GM21723 (cell line): Measurements from ENCODE around the gene LARP4.
"Not testable (repeated sequence)": the region's sequence is repeated elsewhere in the genome, so short reads cannot be mapped to it uniquely, and the experiment has no call there.

Experiments
- ATAC-seq: cut with Tn5 transposase; IDR thresholded peaks from one replicate; pipeline ENCODE4 v1.9.1; 2021; ENCODE audit warnings: mild to moderate bottlenecking, moderate library complexity; ENCODE audit not compliant: unreplicated experiment

LARP4 gene

DNA sequence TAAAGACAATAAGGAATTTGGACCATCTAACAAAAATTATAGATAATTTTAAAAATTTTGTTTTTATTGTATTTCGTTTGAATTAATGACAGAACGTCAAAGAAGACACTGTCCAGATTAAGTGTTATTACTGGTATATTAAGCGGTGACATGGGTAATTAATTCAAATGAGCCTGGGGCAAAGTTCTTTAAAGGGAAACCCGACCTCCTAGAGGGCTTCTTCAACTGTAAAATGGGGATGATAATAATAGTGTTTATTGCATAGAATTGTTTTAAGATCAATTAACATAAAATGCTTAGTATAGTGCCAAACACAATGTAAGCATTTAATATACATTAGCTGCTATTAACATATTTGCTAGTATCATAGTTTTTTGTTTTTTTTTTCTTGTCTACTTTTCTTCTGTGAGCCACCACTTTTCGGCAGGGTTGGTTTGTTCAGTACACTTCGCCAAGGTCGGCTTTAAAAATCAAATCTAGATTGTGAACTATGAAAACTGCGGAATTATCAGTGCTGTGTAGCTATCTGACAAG lies 514 bp upstream of the LARP4 start:
- ATAC-seq: no peak

DNA sequence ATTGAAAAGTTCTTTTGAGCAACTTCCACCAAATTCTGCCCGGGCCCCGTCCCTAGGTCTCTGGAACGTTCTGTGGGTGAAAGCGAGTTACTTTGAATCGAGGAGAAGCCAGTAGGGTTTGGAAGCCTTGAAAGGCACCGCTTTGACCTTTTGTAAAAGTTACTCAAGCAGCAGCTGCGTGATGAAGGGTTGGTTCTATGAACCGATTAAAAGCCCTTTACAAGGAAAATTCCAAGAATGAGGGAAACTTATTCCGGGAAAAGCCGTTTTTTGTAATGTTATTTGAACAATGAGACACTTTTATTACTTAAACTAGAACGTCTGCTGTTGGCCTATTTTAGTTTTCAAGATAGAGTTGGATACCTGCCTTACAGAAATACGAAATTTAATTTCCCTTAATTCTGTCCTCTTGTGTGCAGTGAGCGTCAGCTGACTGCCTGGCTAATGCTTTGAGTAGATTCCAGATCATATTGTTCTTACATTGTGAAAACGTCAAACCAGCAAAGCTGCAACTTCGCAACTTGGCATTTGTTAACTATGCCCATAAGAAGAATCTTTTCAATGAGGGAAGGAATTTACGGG lies 906 bp downstream of the LARP4 start:
- no peak for ATAC-seq

DNA sequence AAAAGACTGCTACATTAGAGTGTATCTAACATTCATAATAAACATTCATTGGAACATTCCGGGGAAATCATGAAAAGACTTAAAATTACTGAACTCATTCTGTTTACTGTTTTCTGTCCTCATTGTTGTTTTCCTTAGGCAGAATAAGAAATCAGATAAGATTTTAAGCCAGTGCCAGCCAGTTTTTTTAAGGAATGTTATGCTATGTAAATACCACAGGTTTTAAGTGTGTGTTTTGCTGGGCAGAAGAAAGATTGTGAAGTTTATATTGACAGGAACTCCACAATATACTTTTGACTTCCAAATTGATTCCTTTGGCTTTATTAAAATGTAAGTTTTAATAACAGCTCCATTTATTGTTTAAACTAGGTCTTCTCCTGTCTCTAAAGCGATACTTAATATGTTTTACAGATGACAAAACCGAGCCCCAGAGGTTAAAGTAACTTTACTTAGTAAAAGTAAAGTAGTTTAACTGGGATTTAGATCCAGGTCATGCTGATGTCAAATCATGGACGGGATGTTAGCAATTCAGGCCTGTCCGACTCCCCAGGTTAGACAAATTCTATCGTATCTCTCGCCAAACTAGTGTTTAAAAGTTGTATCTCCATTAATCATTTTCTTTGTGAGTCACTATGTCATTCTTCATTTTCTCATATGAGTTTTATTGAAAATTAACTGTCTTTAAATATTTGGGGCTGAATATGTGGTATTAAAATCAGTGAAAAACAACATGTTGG lies 1.7 kb downstream of the LARP4 start:
- no peak for ATAC-seq

DNA sequence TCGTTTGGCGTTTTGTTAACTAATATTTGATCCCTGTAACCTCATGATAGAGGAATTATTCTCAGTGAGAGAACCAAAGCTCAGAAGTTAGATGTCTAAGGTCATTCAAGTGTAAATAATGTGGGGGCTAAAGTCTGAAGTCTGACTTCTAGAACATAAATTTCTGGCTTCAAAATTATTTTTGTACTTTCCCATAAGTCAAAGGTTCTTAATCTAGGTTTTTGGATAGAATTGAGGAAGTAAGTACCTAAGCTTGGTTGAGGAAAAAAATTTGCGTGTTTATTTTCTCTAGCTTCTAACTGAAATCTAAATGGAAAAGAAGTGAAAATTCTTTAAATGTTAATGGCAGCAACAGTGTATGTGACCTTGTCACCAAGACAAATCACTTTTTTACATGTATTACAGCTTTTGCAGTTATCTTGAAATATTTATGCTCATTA lies 2.3 kb downstream of the LARP4 start:
- no peak for ATAC-seq

DNA sequence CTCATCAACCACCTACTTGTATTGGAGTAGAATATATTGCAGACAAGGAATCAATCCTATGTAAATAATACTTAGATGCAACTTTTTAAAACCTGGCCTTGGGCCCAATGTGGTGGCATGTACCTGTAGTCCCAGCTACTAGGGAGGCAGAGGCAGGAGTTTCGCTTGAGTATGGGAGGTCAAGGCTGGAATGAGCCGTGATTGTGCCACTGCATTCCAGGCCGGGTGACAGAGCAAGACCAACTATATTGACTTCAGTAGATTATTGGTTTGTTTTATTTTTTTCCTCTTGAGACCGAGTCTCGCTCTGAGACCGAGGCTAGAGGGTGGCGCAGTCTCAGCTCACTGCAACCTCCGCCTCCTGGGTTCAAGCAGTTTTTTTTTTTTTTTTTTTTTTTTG lies 3.6 kb downstream of the LARP4 start:
- no peak for ATAC-seq

DNA sequence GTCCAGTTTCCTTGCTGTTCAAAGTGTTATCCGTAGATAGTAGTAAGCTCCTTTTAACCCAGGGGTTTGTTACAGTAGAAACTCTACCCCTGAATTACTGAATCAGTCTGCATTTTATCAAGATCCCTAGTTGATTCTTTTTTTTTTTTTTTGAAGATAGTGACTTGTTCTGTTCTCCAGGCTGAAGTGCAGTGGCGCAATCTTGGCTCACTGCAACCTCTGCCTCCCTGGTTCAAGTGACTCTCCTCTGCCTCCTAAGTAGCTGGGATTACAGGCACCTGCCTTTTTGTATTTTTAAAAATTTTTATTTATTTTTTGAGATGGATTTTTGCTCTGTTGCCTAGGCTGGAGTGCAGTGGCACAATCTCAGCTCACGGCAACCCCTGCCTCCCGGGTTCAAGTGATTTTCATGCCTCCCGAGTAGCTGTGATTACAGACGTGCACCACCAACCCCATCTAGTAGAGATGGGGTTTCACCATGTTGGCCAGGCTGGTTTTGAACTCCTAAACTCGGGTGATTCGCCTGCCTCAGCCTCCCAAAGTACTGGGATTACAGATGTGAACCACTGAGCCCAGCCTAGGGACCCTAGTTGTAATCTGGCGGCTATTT lies 10.5 kb downstream of the LARP4 start:
- no peak for ATAC-seq

DNA sequence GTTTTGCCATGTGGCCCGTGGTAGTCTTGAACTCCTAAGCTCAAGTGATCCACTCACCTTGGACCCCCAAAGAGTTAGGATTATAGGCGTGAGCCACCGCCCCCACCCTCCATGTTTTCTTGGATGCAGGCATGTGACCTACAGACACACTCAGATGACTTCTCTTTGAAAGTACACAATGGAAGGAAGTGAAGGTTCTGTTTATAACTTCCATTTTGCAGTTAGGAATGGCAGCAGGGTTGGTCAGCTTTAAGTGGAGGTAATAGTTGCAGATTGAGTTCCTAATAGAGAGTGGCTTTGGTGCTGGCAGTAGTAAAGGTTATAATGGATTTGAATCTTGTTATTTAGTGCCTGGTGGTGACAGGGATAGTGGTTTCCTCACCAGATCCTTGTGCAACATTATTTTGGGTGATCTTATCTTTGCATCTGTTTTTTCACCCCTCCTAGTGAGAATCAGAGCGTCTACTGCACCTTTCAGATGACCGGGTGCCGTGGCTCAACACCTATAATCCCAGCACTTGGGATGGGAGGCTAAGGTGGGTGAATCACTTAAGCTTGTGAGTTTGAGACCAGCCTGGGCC lies 15.3 kb downstream of the LARP4 start:
- no peak for ATAC-seq

DNA sequence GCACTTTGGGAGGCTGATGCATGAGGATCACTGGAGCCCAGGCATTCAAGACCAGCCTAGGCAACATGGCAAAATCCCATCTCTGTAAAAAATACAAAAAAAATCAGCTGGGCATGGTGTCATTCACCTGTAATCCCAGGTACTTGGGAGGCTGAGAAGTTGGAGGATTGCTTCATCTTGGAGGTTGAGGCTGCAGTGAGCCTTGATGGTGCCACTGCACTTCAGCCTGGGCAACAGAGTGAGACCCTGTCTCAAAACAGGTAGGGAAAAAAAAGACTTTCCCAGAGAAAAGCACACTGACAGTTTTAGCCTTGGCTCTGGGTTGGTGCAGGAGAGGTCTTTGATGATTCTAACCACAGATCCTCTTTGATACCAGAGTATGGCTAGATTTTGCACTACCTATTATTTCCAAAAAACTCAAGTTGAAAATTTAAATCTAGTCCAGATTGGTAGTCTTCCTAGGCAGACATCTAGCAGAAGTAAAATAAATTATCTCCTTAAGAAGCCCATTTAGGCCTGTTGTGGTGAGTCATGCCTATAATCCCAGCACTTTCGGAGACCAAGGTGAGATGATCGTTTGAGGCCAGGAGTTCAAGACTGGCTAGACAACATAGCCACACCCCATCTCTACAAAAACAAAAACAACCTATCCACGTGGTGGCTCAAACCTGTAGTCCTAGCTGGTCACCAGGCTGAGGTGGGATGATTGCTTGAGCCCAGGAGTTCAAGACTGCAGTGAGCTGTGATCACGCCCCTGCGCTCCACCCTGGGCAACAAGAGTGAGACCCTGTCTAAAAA lies 18.6 kb downstream of the LARP4 start:
- ATAC-seq: no peak

DNA sequence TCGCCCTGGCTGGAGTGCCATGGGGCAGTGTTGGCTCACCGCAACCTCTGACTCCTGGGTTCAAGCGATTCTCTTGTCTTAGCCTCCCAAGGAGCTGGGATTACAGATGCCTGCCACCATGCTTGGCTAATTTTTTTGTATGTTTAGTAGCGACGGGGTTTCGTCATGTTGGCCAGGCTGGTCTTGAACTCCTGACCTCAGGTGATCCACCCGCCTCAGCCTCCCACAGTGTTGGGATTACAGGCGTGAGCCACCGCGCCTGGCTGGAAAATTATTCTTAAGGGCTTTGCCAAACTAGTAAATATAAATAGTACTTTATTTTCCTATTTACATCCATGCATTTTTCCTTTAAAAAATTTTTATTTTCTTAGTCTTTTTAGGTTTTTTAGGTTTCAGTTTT lies 22.2 kb downstream of the LARP4 start:
- ATAC-seq: not testable (repeated sequence)

DNA sequence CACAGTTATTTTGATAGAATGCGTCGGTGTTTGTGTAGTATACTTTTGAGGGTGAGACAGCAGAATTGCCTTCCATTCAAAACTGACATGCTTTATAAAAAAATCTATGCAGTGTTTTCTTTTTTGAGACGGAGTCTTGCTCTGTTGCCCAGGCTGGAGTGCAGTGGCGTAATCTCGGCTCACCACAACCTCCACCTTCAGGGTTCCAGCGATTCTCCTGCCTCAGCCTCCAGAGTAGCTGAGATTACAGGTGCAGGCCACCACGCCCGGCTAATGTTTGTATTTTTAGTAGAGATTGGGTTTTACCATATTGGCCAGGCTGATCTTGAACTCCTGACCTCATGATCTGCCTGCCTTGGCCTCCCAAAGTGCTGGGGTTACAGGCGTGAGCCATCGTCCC lies 22.7 kb downstream of the LARP4 start:
- ATAC-seq: not testable (repeated sequence)

DNA sequence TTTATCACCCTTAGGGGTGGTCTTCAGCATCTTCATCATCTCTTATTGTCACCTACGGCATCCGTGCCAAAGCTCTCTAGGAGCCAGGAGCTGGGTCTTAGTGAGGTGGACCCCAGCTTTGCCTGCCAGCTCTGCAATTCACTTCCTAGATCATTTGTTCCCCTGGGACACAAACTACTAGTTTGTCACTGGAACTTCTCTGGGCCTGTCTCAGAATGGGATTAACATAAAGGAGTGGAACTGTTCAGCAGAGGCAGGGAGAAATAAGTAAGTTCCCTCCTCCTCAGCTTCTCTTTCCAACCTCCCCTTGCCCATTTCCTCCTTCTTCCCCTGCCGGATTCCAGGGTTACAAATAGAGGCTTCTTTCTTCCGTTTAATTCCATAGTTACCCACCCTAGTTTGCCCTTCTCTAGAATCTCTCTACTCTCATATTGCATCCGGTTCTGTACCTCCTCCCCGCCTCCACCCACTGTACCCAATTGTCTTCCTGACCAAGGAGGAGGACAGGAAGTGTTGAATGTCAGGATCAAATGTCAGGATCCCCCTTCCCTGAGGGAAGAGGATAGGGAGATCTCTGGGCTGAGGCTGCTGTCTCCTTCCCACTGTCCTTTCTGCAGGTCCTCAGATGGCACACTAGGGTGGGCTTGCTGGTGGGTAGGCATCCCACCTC lies 25.0 kb downstream of the LARP4 start:
- no peak for ATAC-seq

DNA sequence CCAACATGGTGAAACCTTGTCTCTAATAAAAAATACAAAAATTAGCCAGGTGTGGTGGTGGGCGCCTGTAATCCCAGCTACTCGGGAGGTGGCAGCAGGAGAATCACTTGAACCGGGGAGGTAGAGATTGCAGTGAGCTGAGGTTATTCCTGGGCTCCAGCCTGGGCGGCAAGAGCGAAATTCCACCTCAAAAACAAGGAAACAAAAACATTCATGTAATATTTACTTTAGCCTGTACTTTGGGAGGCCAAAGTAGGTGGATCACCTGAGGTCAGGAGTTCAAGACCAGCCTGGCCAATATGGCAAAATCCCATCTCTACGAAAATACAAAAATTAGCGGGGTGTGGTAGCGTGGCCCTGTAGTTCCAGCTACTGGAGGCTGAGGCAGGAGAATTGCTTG lies 31.0 kb downstream of the LARP4 start:
- ATAC-seq: not testable (repeated sequence)

DNA sequence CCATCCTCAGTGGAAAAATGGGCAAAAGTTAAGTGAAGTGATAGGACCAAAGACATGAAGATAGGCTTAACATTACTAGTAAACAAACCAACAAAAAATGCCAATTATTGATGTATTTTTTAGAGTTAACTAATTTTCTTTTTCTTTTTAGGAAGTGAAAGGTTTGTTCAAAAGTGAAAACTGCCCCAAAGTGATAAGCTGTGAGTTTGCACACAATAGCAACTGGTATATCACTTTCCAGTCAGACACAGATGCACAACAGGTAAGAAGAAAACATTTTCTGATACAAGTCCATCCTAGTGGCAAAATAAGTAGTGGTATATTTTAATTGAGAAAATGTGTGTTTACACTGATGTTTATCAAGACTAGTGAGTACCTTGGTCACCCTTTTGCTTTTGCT lies 39.6 kb downstream of the LARP4 start:
- no peak for ATAC-seq

DNA sequence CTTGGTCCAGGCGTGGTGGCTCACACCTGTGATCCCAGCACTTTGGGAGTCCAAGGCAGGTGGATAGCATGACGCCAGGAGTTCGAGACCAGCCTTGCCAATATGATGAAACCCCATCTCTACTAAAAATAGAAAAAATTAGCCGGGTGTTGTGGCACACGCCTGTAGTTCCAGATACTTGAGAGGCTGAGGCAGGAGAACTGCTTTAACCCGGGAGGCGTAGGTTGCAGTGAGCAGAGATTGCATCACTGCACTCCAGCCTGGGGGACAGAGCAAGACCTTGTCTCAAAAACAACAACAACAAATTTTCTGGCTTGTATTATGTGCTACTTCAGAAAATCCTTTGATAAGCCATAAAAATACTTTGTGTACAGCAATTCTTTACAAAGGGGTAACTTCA lies 41.1 kb downstream of the LARP4 start:
- ATAC-seq: no peak

DNA sequence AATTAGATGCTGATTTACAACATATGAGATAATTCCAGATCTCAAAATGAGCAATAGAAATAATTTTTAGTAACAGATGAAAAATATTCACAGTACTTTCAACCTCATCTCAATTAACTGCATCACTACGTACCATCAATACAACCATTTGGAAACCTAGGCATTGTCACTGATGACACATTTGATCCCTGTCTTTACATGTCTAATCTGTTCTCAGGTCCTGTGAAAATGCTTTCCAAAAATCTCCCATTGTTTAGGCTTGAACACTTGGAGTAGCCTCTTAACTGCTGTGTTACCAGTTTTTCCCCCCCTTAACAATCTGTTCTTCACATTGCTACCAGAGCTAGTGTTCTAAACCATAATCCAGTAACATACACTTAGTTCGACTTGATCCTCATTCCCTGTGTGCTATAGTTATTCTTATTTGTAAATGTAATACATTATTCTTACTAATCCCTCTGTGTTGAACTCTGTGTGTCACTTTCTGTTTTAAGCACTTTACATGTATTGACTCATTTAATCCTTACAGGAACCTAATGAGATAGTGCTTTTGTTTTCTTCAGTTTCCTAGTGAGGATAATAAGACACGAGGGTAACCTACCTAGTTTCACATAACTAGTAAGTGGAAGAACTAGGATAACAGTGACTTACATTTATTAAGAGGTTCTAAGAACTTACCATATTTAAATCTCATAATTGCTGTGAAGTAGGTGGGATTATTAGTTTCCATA lies 41.7 kb downstream of the LARP4 start:
- no peak for ATAC-seq

DNA sequence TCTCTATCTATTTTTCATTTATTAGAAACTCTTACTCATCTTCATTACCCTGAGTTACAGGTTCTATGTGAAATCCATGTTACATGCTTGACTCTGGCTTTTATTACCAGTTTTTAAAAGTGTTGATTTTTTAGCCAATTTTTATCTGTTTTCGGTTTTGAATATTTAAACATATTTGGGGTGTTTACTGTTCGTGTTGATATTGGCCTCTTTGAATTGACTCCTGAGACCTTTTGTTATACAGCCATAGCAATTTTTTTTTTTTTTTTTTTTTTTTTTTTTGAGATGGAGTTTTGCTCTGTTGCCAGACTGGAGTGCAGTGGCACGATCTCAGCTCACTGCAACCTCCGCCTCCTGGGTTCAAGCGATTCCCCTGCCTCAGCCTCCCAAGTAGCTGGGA lies 49.0 kb downstream of the LARP4 start:
- not testable (repeated sequence) for ATAC-seq

DNA sequence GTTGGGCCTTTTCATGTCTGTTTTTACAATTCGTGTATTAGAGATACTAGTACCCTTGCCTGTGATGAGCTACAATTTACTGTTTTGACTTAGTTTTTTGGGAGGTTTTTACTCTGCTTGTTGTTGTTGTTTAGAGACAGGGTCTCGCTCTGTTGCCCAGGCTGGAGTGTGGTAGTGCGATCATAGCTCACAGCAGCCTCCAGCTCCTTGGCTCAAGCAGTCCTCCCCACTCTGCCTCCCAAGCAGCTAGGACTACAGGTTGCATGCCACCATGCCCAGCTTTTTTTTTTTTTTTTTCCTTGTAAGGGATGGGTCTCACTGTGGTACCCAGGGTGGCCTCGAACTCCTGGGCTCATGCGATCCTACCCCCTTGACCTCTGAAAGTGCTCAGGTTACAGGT lies 52.1 kb downstream of the LARP4 start:
- no peak for ATAC-seq

DNA sequence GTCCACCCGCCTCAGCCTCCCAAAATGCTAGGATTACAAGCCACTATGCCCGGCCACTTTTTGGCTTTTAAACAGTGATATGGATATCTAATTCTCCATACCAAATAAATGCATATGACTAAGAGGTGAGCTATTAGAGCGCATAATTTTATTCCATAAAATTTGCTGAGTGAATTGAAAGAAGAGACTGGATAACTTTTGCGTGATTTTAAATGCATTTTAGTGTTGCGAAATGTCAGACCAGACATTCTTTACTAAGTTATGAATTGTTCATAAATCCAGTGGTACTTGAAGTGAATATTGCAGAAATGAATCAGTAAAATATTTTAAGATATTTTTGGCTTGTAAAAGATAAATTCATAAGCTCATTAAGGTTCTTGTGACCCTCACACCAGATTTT lies 53.2 kb downstream of the LARP4 start:
- ATAC-seq: no peak

DNA sequence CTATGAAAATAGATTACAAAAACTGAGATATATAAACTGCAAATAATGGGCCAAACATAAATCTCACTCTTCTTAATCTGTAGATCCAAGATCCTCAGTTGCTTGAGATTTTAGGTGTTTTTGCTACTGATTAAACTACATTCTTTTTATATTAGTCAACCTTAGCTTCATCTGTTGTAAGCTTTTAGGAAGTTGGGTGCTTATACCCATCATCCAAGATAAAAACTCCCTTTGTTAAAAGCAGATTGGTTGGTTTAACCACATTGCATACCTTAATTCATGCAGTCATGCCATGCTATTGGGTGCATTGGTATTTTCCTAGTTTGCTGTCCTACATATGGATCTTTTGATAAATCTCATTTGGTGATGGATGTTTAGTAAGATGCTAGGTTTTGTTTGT lies 57.9 kb downstream of the LARP4 start:
- ATAC-seq: no peak

DNA sequence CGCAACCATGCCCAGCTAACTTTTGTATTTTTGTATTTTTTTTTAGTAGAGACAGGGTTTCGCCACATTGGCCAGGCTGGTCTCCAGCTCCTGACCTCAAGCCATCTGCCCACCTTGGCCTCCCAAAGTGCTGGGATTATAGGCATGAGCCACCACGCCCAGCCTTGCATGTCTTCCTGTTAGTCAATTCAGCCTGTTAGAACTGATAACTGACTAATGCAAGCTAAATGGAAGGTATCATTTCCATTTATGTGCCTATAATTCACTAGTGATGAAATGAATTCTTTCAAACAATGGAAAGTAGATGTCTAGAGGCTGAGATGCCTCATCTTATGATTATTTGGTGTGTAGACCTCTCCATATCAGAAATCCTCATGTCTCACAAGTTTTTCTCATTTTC lies 66.8 kb downstream of the LARP4 start:
- no peak for ATAC-seq
